ENCODE results near the gene GDA.

GDA gene

GRCh38 chr9:72137697-72138365 is 11.4 kb upstream of the GDA start:
- TF ChIP-seq FOXP2 (optimal IDR thresholded peaks at IDR 0.05; ENCODE audit: borderline replicate concordance, extremely low read depth, extremely low read length, insufficient read depth), result no peak
- no peak for TF ChIP-seq TAF1 (IDR thresholded peaks at IDR 0.05; ENCODE audit: borderline replicate concordance, insufficient read depth, low read length)
- no peak for TF ChIP-seq SIN3A (IDR thresholded peaks at IDR 0.05; ENCODE audit: borderline replicate concordance, insufficient read depth, low read length)
- TF ChIP-seq POLR2AphosphoS5 (IDR thresholded peaks at IDR 0.05; ENCODE audit: low read depth, low read length), result no peak
- no peak for TF ChIP-seq REST (IDR thresholded peaks at IDR 0.05; ENCODE audit: insufficient read depth in 1 of 2, low read depth in 2 of 2, low read length in 2 of 2)

DNA sequence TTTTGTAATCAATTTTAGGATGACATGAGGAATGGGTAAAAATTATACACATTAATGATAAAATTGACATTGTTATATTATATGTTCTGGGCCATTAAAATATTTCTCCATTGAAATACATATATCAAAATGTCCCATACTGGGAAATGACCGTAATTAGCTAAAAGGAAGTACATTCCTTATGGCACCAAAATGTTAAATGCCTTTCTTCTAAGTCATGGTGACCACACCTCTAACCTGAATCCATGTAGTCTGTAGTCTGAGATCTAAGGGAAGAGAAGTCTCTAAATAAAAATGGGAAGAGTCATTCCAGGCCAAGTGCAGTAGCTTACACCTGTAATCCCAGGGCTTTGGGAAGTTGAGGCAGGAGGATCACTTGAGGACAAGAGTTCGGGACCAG is 10.0 kb upstream of the GDA start:
- TF ChIP-seq SIN3A (IDR thresholded peaks at IDR 0.05; ENCODE audit: borderline replicate concordance, insufficient read depth, low read length), result no peak
- no peak for TF ChIP-seq POLR2AphosphoS5 (IDR thresholded peaks at IDR 0.05; ENCODE audit: low read depth, low read length)
- TF ChIP-seq TAF1 (IDR thresholded peaks at IDR 0.05; ENCODE audit: borderline replicate concordance, insufficient read depth, low read length), result no peak
- TF ChIP-seq FOXP2 (optimal IDR thresholded peaks at IDR 0.05; ENCODE audit: borderline replicate concordance, extremely low read depth, extremely low read length, insufficient read depth), result no peak
- no peak for TF ChIP-seq REST (IDR thresholded peaks at IDR 0.05; ENCODE audit: insufficient read depth in 1 of 2, low read depth in 2 of 2, low read length in 2 of 2)

DNA sequence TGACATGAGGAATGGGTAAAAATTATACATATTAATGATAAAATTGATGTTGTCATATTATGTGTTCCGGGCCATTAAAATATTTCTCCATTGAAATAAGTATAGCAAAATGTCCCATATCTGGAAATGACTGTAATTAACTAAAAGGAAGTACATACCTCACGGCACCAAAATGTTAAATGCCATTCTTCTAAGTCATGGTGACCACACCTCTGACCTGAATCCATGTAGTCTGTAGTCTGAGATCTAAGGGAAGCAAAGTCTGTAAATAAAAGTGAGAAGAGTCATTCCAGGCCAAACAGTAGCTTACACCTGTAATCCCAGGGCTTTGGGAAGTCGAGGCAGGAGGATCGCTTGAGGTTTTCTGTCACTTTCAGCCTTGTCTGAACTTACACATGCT is 8.7 kb upstream of the GDA start:
- no peak for TF ChIP-seq REST (IDR thresholded peaks at IDR 0.05; ENCODE audit: insufficient read depth in 1 of 2, low read depth in 2 of 2, low read length in 2 of 2)
- no peak for TF ChIP-seq SIN3A (IDR thresholded peaks at IDR 0.05; ENCODE audit: borderline replicate concordance, insufficient read depth, low read length)
- no peak for TF ChIP-seq TAF1 (IDR thresholded peaks at IDR 0.05; ENCODE audit: borderline replicate concordance, insufficient read depth, low read length)
- no peak for TF ChIP-seq POLR2AphosphoS5 (IDR thresholded peaks at IDR 0.05; ENCODE audit: low read depth, low read length)
- no peak for TF ChIP-seq FOXP2 (optimal IDR thresholded peaks at IDR 0.05; ENCODE audit: borderline replicate concordance, extremely low read depth, extremely low read length, insufficient read depth)

DNA sequence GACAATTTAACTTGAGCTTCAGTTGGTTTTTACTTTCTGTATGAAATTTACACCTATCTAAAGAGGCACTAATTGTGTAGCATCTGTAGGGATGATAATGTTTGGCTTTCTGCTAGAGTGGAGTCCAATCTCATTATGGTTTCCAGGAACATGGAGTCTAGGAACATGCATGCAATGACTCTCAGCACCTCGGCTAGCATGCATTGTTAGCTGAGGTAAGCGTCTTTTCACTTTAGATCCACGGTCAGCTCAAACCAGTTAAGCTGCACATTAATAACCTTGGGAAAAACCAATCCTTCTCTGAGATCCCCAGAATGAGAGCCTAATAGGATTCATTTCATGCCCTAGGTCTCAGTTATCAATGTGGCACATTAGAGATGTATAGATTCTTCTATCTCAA is 7.8 kb upstream of the GDA start:
- TF ChIP-seq POLR2AphosphoS5 (IDR thresholded peaks at IDR 0.05; ENCODE audit: low read depth, low read length) (no peak), REST (IDR thresholded peaks at IDR 0.05; ENCODE audit: insufficient read depth in 1 of 2, low read depth in 2 of 2, low read length in 2 of 2) (peak in 1 of 2 experiments; percentile 64; a peak in 2 of 4 replicates), FOXP2 (optimal IDR thresholded peaks at IDR 0.05; ENCODE audit: borderline replicate concordance, extremely low read depth, extremely low read length, insufficient read depth) (no peak)

Data from PFSK-1 (cell line).